GM12892 (cell line): ENCODE data around the gene RBMS1.

Source experiments
- POLR2A ChIP-seq: IDR thresholded peaks from 2 replicates; pipeline ENCODE4 v1.6.1; 2011; ENCODE audit warnings: low read depth, low read length, control low read depth
- POLR2AphosphoS5 ChIP-seq: IDR thresholded peaks from 2 replicates; pipeline ENCODE4 v1.6.1; 2011; ENCODE audit warnings: low read depth, low read length, control low read depth
- TAF1 ChIP-seq: IDR thresholded peaks from 2 replicates; pipeline ENCODE4 v1.6.1; 2011; ENCODE audit warnings: low read depth, mild to moderate bottlenecking, control low read depth, low read length, borderline replicate concordance

DNA sequence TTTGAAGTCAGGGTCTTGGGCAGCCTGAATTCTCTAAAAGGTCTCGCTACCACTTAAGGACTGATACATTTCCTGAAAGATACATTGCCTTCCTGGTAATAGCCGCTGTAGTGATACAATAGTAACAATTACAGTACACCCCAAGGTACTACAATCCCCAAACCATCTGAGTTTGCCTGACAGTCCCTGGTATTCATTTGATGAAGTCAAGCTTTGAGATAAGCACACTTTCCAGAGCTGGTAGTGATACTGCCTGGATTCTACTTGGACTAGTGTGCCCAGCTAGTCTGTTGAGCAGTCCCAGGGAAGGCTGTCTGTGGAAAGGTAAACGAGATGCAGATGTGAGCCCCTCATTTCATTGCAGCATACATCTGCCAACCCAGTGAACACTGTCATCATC, 269.1 kb downstream of the RBMS1 start:
- TF ChIP-seq POLR2AphosphoS5 (no peak), POLR2A (no peak), TAF1 (no peak)
